SK-N-DZ (cell line): ENCODE data around the gene ADSS1.
"Not testable (repeated sequence)": the region's sequence is repeated elsewhere in the genome, so short reads cannot be mapped to it uniquely, and the experiment has no call there.

Experiments used
- DNase-seq: peaks from one replicate; pipeline ENCODE4 v3.0.0-alpha.2; 2015; ENCODE audit warnings: low spot score

The ADSS1 gene

DNA sequence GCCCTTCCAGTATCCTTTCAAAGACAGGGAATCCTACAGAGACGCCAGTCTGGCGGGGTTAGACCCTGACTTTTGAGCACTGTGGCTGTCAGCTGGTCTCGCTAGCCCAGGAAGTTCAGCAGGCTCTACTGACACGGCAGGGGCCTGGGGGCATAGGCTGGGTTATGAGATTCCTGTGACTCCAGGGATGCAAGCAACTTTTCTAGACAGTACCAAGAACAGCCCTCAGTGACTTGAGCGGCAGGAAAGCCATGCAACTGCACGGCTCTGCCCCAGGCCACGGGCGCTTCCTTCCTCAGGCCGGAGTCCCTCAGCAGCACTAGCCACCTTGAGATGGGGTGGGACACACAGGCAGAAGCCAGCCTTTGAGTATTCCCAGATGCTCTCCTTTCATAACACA is 23.8 kb downstream of the ADSS1 start:
- no peak for DNase-seq

DNA sequence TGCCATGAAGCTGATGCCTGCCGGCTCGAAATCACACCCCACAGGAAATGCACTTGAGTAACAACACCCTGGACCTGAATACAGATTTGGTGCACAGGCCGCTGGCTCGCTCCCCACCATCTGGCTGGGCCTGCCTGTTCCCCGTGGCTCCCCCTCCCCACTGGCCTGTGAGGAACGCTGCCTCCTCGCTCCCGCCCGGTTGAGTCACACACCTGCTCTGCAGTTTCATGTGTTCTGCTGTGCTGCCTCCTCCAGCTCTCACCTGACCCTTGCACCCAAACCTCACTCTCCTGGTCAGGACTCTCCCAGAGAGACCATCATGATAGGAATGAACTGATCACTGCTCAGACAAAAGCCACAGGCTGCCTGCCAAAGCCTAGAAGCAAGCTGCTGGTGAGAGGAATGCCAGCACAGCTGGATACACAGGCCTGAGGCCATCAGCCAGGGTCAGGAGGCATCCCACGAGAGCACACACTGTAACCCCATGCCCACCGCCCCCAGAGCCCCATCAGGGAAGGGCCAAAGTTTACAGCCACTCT is 25.2 kb downstream of the ADSS1 start:
- DNase-seq = no peak

- no peak for DNase-seq
Observed at GRCh38 chr14:104750056-104750752, 26.2 kb downstream of the ADSS1 start.

DNA sequence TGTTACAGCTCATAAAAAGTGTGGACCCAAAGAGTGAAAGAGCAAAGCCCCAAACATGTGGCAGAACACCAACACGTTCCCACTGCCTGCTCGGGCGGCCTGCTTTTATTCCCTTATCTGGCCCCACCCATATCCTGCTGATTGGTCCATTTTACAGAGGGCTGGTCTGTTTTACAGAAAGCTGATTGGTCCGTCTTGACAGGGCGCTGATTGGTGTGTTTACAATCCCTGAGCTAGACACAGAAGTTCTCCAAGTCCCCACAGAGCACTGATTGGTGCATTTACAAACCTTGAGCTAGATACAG is 26.7 kb downstream of the ADSS1 start:
- not testable (repeated sequence) for DNase-seq

DNA sequence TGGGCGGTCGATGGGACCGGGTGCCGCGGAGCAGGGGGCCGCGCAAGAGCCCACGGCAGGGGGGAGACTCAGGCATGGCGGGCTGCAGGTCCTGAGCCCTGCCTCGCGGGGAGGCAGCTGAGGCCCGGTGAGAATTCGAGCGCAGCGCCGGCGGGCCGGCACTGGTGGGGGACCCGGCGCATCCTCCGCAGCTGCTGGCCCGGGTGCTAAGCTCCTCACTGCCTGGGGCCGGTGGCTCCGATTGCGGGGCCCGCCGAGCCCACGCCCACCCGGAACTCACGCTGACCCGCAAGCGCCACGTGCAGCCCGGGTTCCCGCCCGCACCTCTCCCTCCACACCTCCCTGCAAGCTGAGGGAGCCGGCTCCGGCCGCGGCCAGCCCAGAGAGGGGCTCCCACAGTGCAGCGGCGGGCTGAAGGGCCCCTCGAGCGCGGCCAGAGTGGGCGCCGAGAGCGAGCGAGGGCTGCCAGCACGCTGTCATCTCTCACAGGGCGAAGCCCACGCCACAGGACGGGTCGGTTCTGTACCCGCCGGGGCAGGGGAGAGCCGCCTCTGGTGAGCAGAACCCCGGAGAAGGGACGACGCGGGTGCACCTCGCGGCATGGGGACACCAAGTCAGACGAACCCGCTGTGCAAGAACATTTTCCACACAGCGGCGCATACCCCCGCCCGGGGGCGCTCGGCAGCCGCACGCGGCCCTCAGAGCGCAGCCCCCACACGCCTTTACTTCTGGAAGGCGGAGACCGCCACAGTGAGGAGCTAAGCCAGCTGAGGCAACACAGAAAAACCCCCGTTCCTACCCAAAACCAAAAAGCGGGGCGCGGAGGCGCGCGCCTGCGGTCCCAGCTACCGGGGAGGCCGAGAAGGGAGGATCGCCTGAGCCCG is 27.8 kb downstream of the ADSS1 start:
- no peak for DNase-seq

- DNase-seq = no peak
Observed at GRCh38 chr14:104752423-104752734, 28.4 kb downstream of the ADSS1 start.

DNA sequence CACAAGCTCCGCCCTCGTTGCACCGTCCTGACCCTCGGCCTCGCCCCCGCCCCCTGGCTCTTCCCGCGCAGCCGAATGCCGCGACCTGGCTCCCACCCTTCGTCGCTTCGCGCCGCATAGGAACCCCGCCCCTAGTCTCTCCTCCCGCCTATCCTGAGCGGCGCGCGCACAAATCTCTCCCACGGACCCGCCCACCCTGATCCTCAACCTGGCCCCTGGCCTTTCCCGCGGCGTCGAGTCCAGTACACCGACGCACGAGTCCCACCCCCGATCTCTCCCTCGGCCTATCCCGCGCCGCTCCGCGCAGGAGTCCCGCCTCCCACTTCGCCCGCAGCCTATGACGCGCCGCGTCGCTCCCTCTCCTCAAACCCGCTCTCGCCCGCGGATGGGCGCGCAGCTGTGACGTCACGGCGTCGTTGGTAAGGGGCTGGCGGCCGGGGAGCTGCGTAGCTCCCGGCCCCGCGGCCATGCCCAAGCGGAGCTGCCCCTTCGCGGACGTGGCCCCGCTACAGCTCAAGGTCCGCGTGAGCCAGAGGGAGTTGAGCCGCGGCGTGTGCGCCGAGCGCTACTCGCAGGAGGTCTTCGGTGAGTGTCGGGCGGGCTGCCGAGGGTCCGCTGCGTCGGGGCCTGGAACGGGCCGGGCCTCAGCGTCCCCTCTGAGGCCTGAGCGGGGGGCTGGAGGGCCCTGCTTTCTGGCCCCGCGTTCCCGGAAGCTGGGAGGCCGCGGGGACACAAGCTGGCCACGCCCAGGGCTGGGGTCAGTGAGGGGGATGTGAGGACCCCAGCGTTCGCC is 28.9 kb downstream of the ADSS1 start, which contains the start of gene SIVA1:
Gene SIVA1 (plus strand): TSS at position 413 of the 793 bp plus-strand sequence. CDS start 55 bp downstream, at position 468.
- DNase-seq = peak; percentile 97

GRCh38 chr14:104753528-104754212 is 29.6 kb downstream of the ADSS1 start:
- no peak for DNase-seq

GRCh38 chr14:104754213-104754851 is 30.3 kb downstream of the ADSS1 start:
- DNase-seq = no peak

DNA sequence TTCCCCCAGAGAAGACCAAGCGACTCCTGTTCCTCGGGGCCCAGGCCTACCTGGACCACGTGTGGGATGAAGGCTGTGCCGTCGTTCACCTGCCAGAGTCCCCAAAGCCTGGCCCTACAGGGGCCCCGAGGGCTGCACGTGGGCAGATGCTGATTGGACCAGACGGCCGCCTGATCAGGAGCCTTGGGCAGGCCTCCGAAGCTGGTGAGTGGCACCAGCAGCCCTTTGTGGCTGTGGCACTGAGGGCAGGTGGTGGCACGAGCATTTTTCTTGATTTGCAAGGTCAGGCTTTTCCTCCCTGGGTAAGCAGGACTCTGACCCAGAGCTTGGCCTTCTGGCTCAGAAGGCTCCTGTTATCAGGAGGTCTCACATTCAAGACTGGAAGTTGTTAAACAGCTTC is 31.6 kb downstream of the ADSS1 start:
- no peak for DNase-seq

- no peak for DNase-seq
Observed at GRCh38 chr14:104756477-104757237, 32.6 kb downstream of the ADSS1 start.

DNA sequence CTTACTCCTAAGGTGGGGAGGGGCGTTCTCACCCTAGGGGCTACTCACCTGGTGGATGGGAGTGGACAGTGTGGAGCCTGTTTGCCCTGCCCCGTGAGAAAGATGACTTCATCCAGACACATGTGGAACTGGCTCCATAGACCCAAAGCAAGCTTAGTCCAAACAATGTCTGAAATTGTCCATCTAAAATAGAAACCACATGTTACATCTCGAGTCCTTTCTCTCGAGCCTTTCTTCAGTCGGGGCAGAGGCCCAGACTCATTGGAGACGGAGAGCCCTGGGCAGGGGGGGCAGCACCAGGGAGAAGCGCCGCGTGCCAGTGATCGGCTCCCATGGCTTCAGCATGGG is 33.2 kb downstream of the ADSS1 start:
- no peak for DNase-seq

- DNase-seq = no peak
Observed at GRCh38 chr14:104757681-104758392, 33.8 kb downstream of the ADSS1 start.

DNA sequence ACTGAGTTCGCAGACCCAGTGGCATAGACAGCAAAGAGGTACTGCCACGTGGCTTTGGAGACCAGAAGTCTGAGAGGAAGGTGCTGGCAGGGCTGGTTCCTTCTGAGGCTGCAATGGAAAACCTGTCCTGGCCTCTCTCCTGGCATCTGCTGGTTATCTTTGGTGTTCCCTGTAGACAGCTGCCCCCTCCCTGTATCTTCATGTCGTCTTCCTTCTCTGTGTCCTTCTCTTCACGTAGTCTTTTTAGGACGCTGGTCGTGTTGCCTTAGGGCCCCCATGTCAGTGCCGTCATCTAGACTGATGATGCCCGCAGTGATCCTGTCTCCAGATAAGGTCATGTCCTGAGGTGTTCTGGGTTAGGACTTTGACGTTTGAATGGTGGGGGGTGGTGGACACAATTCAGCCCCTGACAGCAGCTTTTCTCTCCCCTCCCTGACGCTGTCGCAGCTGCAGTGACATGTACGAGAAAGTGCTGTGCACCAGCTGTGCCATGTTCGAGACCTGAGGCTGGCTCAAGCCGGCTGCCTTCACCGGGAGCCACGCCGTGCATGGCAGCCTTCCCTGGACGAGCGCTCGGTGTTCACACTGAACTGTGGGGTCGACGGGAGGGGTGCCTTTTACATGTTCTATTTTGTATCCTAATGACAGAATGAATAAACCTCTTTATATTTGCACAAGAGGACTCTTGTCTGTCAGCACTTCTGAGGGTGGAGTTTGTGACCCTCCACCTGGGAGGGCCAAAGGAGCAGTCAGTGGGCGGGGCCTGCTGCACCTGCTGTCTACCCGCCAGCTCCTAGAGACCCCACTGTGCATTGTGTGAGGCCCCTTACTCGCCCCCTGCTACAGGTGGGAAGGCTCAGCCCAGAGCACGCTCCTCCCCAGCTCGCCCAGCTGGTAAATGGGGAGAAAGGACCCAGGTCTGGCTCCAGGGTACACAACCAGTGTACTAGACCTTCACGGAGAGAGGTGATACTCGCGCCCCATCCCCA is 35.2 kb downstream of the ADSS1 start:
- DNase-seq = no peak

DNA sequence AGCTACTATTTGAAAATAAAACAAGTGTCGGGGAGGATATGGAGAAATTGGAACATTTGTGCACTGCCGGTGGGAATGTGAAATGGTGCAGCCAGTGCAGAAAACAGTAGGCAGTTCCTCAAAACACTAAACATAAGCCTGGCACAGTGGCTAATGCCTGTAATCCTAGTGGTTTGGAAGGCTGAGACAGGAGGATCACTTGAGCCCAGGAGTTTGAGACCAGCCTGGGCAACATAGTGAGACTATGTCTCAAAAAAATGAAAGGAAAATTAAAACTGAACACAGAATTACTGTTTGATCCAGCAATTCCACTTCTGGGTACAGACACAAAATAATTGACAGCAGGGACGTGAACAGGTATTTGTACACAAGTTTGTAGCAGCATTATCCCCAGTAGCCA is 41.5 kb downstream of the ADSS1 start:
- DNase-seq = no peak

DNA sequence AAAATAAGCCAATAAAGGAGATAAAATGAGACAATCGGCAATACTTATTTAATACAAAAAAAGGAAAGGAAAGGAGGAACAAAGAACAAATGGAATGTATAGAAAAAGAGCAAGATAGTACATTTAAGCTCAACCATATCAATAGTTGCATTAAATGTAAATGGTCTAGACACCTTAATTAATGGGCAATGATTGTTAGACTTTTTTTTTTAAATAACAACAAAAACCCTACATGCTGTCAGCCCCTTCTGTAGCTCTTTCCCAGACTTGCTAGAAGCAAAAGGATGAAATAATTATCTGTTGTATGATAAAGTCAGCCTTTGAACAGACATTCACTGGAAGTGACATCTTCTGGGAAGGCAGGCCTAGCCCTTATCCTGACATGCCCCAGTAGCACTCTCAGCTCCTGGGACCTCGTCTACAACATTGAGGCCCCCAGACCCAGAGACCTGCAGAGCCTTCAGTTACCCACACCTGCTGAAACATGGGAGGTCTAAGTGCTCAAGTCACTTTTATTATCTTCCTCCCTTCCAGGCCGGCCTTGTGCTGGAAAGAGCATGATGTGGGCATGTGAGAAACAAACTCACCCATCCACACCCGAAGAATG is 42.3 kb downstream of the ADSS1 start:
- DNase-seq = no peak

DNA sequence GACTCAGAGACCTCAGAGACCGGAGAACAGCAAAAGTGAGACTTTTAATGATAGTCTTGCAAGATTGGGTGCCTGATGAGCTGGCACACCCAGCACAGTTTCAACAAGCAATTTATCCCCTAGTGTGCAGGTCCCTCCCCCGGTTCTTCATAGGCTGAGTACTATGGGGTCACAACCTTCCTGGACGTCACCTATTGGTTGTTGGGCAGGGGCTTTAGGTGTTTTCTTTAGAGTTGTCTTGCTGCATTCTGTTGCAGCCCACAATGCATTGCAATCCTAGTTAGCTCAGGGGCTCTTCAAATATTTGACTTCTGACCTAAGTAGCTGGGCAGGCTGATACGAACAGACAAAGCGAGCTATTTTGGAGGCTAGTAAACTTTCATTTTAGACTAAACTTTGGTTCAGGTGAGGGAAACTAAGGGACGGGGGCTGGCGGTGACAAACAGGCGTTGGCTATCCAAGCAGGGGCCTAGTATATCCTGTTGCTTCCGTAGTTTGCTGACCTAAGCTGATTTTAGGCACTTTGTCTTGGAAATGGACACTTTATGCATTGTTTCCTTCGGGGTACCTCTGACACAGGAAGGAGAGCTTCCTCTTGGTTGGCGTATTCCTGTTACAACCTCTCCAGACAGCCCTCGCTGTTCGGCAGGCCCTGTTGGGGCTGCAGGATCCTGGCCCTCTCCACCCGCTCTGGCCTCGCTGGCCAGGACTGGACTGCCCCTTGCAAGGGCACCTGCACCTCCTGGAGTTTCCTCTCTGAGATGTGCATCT is 43.0 kb downstream of the ADSS1 start:
- DNase-seq = no peak

GRCh38 chr14:104767634-104767918 is 43.5 kb downstream of the ADSS1 start:
- DNase-seq = no peak
